ENCODE results near the gene HAT1.

DNA sequence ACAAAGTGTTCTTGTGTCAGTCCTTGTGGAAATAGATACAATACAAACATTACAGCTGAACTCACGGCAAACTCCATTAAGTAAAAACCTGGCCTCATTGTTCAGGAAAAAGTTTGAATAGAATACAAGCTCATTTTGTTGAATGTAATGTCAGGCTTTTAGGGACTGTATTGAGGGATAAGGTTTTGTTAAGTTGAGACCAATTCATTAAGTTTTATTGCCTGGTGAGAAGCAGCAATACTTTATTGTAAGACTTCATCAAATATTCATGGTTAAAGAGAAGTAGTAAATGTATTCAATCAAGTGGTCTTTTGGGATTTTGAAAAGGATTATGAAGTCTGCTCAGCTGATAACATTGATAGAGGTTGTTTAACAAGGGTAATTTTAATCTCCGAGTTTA, 42.0 kb downstream of the HAT1 start:
- TF ChIP-seq, protein P1, sequence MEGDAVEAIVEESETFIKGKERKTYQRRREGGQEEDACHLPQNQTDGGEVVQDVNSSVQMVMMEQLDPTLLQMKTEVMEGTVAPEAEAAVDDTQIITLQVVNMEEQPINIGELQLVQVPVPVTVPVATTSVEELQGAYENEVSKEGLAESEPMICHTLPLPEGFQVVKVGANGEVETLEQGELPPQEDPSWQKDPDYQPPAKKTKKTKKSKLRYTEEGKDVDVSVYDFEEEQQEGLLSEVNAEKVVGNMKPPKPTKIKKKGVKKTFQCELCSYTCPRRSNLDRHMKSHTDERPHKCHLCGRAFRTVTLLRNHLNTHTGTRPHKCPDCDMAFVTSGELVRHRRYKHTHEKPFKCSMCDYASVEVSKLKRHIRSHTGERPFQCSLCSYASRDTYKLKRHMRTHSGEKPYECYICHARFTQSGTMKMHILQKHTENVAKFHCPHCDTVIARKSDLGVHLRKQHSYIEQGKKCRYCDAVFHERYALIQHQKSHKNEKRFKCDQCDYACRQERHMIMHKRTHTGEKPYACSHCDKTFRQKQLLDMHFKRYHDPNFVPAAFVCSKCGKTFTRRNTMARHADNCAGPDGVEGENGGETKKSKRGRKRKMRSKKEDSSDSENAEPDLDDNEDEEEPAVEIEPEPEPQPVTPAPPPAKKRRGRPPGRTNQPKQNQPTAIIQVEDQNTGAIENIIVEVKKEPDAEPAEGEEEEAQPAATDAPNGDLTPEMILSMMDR (IDR thresholded peaks at IDR 0.05; ENCODE audit: poor library complexity, severe bottlenecking) = no peak
- TF ChIP-seq EZH2 (IDR thresholded peaks at IDR 0.05; ENCODE audit: borderline replicate concordance, insufficient read depth, low read length, poor library complexity, severe bottlenecking) (no peak), SMC3 (conservative IDR thresholded peaks at IDR 0.05; ENCODE audit: poor library complexity) (no peak), RAD21 (conservative IDR thresholded peaks at IDR 0.05) (no peak), EP300 (conservative IDR thresholded peaks at IDR 0.05; ENCODE audit: poor library complexity, severe bottlenecking) (no peak)
- TF ChIP-seq, protein P2, sequence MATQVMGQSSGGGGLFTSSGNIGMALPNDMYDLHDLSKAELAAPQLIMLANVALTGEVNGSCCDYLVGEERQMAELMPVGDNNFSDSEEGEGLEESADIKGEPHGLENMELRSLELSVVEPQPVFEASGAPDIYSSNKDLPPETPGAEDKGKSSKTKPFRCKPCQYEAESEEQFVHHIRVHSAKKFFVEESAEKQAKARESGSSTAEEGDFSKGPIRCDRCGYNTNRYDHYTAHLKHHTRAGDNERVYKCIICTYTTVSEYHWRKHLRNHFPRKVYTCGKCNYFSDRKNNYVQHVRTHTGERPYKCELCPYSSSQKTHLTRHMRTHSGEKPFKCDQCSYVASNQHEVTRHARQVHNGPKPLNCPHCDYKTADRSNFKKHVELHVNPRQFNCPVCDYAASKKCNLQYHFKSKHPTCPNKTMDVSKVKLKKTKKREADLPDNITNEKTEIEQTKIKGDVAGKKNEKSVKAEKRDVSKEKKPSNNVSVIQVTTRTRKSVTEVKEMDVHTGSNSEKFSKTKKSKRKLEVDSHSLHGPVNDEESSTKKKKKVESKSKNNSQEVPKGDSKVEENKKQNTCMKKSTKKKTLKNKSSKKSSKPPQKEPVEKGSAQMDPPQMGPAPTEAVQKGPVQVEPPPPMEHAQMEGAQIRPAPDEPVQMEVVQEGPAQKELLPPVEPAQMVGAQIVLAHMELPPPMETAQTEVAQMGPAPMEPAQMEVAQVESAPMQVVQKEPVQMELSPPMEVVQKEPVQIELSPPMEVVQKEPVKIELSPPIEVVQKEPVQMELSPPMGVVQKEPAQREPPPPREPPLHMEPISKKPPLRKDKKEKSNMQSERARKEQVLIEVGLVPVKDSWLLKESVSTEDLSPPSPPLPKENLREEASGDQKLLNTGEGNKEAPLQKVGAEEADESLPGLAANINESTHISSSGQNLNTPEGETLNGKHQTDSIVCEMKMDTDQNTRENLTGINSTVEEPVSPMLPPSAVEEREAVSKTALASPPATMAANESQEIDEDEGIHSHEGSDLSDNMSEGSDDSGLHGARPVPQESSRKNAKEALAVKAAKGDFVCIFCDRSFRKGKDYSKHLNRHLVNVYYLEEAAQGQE (IDR thresholded peaks at IDR 0.05; ENCODE audit: borderline replicate concordance) = no peak
